ENCODE measurements around the gene MAPKAPK2. TPM values are rescaled to one million over a fixed set of nuclear protein-coding genes. Genes with fewer than 3 reads are reported as not detected.
A peak's percentile ranks its signal among the peaks of the same experiment; 100 is the strongest.

MAPKAPK2 gene
- total RNA-seq, 1 experiment from 2014 or later, result 96.2 TPM

GRCh38 chr1:206735553-206736031, 50.9 kb downstream of the MAPKAPK2 start:
- BruUV-seq (replicated peaks), result no TSS peak
- no peaks in the 10 kb centered on the region for H3K9me3 Mint-ChIP-seq (ENCODE audit: low read depth, unreplicated experiment)
- no peak overlapping the region for H3K4me3 Mint-ChIP-seq (ENCODE audit: low read depth, unreplicated experiment)
- H3K27me3 Mint-ChIP-seq (ENCODE audit: unreplicated experiment), result no peaks in the 10 kb centered on the region
- intact Hi-C loops (cut with micrococcal nuclease; ENCODE audit: unreplicated experiment), result loop anchor here (5.0 to 10.0 kb wide), 2 partner anchors 72 to 339 kb away; no protein-coding TSS in a partner anchor
- no peak for TF ChIP-seq CTCF (IDR thresholded peaks at IDR 0.05; ENCODE audit: unreplicated experiment)
- H3K4me1 Mint-ChIP-seq (ENCODE audit: low read depth, unreplicated experiment), result peaks cover 14% of the 10 kb centered on the region
- no peak overlapping the region for H3K27ac Mint-ChIP-seq (ENCODE audit: unreplicated experiment)
- H3K36me3 Mint-ChIP-seq (ENCODE audit: insufficient read depth, unreplicated experiment), result peaks cover 32% of the 10 kb centered on the region
- CTCF ChIA-PET, result interaction anchor here (1.7 to 2.3 kb wide), 2 partner anchors 177 to 246 kb away, joined by 20 to 25 read pairs; no protein-coding TSS in a partner anchor
- no peak for DNase-seq

DNA sequence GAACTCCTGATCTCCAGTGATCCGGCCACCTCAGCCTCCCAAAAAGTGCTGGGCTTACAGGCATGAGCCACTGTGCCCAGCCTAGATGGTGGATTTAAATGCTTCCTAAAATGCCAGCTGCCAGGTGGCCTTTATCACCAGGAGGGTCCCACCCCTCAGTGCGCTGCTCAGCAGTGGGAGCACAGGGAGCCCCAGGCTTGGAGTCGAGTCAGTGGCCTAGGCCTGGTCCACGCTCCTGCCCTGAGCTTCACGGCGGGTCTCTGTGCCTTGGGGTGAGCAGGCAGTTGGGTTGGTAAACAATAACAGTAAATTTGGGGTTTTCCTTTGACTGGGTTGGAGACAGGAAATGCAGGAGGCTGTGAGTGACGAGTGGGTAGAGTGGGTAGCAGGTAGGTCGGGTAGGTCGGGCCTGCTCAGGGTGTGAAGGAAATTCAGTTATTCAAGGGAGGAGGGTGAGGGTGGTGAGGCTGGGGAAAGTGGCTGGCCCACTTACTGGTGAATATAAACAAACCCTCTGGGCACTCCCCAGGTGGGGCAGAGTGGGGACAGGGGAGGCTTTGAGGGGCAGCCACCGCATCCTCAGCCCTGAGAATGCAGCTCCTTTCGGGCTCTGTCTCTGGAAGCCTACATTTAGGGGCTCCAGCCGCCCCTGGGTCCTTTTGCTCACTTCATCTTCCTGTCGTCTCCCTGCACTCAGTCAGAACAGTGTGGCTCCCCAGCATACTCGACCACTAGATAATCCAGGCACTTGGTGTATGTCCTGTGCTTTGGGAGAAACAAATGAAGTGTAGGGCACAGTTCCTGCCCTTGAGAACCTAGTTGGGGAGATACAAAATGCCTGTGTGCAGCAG, 52.4 kb downstream of the MAPKAPK2 start:
- peaks cover 14% of the 10 kb centered on the region for H3K4me1 Mint-ChIP-seq (ENCODE audit: low read depth, unreplicated experiment)
- H3K9me3 Mint-ChIP-seq (ENCODE audit: low read depth, unreplicated experiment), result no peaks in the 10 kb centered on the region
- peaks cover 20% of the 10 kb centered on the region for H3K36me3 Mint-ChIP-seq (ENCODE audit: insufficient read depth, unreplicated experiment)
- CTCF ChIA-PET, result no interaction called here
- no peak overlapping the region for H3K4me3 Mint-ChIP-seq (ENCODE audit: low read depth, unreplicated experiment)
- TF ChIP-seq CTCF (IDR thresholded peaks at IDR 0.05; ENCODE audit: unreplicated experiment), result no peak
- intact Hi-C loops (cut with micrococcal nuclease; ENCODE audit: unreplicated experiment), result loop anchor here (5.0 to 10.0 kb wide), 2 partner anchors 70 to 338 kb away; no protein-coding TSS in a partner anchor
- DNase-seq, result no peak
- H3K27ac Mint-ChIP-seq (ENCODE audit: unreplicated experiment), result no peak overlapping the region
- BruUV-seq (replicated peaks), result no TSS peak
- no peaks in the 10 kb centered on the region for H3K27me3 Mint-ChIP-seq (ENCODE audit: unreplicated experiment)

- H3K36me3 Mint-ChIP-seq (ENCODE audit: insufficient read depth, unreplicated experiment), result peaks cover 20% of the 10 kb centered on the region
- no peaks in the 10 kb centered on the region for H3K27me3 Mint-ChIP-seq (ENCODE audit: unreplicated experiment)
- DNase-seq, result no peak
- H3K9me3 Mint-ChIP-seq (ENCODE audit: low read depth, unreplicated experiment), result no peaks in the 10 kb centered on the region
- TF ChIP-seq CTCF (IDR thresholded peaks at IDR 0.05; ENCODE audit: unreplicated experiment), result no peak
- H3K4me1 Mint-ChIP-seq (ENCODE audit: low read depth, unreplicated experiment), result peaks cover 14% of the 10 kb centered on the region
- no TSS peak for BruUV-seq (replicated peaks)
- intact Hi-C loops (cut with micrococcal nuclease; ENCODE audit: unreplicated experiment), result loop anchor here (5.0 to 10.0 kb wide), 2 partner anchors 70 to 337 kb away; no protein-coding TSS in a partner anchor
- CTCF ChIA-PET, result interaction anchor here (0.6 to 1.1 kb wide), 3 partner anchors 9 to 244 kb away, joined by 3 to 8 read pairs (median 3); no protein-coding TSS in a partner anchor
- no peak overlapping the region for H3K27ac Mint-ChIP-seq (ENCODE audit: unreplicated experiment)
- H3K4me3 Mint-ChIP-seq (ENCODE audit: low read depth, unreplicated experiment), result no peak overlapping the region
Measured at GRCh38 chr1:206737729-206738201, 53.1 kb downstream of the MAPKAPK2 start.

DNA sequence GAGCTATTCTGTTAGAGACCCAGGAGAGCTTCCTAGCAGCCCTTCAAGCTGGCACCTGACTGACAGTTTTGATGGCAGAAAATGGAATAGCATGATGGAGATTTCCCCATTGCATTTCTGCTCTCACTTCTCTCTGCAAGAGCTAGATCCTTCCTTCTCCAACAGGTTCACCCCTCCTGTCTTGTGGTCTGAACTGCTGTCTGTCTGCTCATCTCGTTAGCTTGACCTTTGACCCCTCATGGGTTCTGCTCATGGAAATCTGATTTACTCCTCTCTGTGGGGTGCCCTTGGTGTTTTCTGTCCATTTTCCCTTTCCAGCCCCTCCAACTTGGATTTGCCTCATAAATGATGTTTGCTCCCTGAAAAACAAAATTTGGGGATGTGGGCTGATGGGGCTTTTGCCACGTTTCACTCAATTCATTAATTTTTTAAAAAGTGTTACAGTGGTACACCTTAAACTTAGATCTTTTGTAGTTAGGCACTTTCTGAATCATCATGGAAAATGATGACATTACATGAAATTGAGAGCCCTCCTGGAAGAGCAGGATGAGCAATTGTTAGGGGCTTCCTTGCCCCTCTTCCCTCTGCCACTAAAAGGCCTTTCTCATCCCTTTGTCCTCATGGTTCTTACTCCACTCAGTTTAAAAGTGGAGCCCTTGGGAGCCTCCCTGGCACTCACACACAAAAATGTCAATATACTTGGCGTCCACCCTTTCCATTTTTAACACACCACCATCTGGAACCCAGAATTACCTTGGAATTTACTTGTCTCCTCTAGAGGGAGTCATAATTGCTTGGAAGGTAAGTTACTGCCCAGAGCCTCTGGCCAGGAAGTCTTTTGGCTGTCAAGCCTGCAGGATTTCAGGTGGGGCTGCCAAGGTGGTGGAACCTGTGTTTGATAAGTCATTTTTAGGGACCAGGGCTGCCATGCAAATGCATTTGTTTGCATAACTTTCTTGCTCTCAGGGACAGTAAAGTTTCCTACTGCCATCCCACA, 54.0 kb downstream of the MAPKAPK2 start:
- intact Hi-C loops (cut with micrococcal nuclease; ENCODE audit: unreplicated experiment), result loop anchor here (1.0 to 10.0 kb wide), 3 partner anchors 69 to 336 kb away; no protein-coding TSS in a partner anchor
- peak overlapping the region; percentile 8 for H3K27ac Mint-ChIP-seq (ENCODE audit: unreplicated experiment)

More for the DNA sequence above, 54.0 kb downstream of the MAPKAPK2 start:
- peak; percentile 45 for DNase-seq
- no peaks in the 10 kb centered on the region for H3K9me3 Mint-ChIP-seq (ENCODE audit: low read depth, unreplicated experiment)
- peak; percentile 48 for TF ChIP-seq CTCF (IDR thresholded peaks at IDR 0.05; ENCODE audit: unreplicated experiment)
- peaks cover 20% of the 10 kb centered on the region for H3K36me3 Mint-ChIP-seq (ENCODE audit: insufficient read depth, unreplicated experiment)
- CTCF ChIA-PET, result interaction anchor here (0.6 to 1.1 kb wide), 3 partner anchors 10 to 243 kb away, joined by 3 to 8 read pairs (median 3); no protein-coding TSS in a partner anchor
- no TSS peak for BruUV-seq (replicated peaks)
- no peaks in the 10 kb centered on the region for H3K27me3 Mint-ChIP-seq (ENCODE audit: unreplicated experiment)
- H3K4me1 Mint-ChIP-seq (ENCODE audit: low read depth, unreplicated experiment), result peaks cover 14% of the 10 kb centered on the region
- H3K4me3 Mint-ChIP-seq (ENCODE audit: low read depth, unreplicated experiment), result no peak overlapping the region

Measured in Calu3 (cell line).